ENCODE data around the gene MAGI2. TPM values are rescaled to one million over a fixed set of nuclear protein-coding genes. Genes with fewer than 3 reads are reported as not detected.

The MAGI2 gene
- total RNA-seq, 1 experiment from 2014 or later: 0.22 TPM

DNA sequence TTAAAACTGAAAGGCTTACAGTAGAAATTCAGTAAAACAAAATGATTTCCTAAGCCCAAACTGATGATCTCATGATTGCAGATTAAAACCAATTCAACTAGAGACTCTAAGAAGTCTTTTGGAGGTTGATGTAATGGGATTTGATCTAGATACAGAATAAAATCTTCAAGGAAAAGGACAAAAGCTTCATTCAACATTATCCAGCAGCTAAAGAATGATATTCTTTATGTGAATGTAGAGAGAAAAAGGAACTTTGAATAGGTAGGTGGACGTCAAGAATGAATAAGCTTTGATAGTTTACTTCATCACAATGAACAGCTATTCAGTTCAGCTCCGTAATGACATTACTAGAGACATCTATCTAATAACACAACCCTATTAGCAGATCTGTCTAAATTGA, 910.5 kb downstream of the MAGI2 start:
- Histone ChIP-seq H3K4me3 (replicated peaks in 1 of 2; ENCODE audit: low read depth in 1 of 2, low read length in 2 of 2) (no peak overlapping the region), H3K4me2 (ENCODE audit: low read length) (no peak overlapping the region), H3K79me2 (ENCODE audit: insufficient read depth, low read length) (no peaks in the 10 kb centered on the region), H3K27me3 (ENCODE audit: insufficient read depth, low read length) (no peaks in the 10 kb centered on the region), H3K9me3 (ENCODE audit: control insufficient read depth in 1 of 2, insufficient read depth in 1 of 2, low read depth in 1 of 2, low read length in 2 of 2) (no peaks in the 10 kb centered on the region), H3K36me3 (ENCODE audit: control insufficient read depth in 1 of 2, insufficient read depth in 2 of 2, low read length in 2 of 2) (no peaks in the 10 kb centered on the region), H3K9ac (ENCODE audit: low read length) (no peak overlapping the region), H4K20me1 (ENCODE audit: insufficient read depth) (no peaks in the 10 kb centered on the region), H3K27ac (ENCODE audit: low read depth, low read length) (no peak overlapping the region), H3K9me2 (ENCODE audit: insufficient read depth) (no peaks in the 10 kb centered on the region), H2AFZ (ENCODE audit: low read depth, low read length, poor library complexity, severe bottlenecking) (no peak overlapping the region), H3K4me1 (ENCODE audit: control insufficient read depth in 1 of 2, insufficient read depth in 2 of 2, low read length in 2 of 2) (no peaks in the 10 kb centered on the region)
- ATAC-seq (no peak), DNase-seq (ENCODE audit: low read depth, low spot score) (no peak)
- BruUV-seq (replicated peaks): no TSS peak
- RAD21 ChIA-PET (ENCODE audit: low non-redundant PET in 1 of 2, low total read pairs in 2 of 2, uncharacterized antibody in 2 of 2, unreplicated experiment in 2 of 2): no interaction called here
- POLR2A ChIA-PET: no interaction called here
- intact Hi-C loops (cut with micrococcal nuclease): no loop called here
- TF ChIP-seq ZNF274 (IDR thresholded peaks at IDR 0.05; ENCODE audit: low read depth, low read length): no peak
- no peak for TF ChIP-seq CEBPB (IDR thresholded peaks at IDR 0.05; ENCODE audit: low read depth)
- TF ChIP-seq, protein P1, sequence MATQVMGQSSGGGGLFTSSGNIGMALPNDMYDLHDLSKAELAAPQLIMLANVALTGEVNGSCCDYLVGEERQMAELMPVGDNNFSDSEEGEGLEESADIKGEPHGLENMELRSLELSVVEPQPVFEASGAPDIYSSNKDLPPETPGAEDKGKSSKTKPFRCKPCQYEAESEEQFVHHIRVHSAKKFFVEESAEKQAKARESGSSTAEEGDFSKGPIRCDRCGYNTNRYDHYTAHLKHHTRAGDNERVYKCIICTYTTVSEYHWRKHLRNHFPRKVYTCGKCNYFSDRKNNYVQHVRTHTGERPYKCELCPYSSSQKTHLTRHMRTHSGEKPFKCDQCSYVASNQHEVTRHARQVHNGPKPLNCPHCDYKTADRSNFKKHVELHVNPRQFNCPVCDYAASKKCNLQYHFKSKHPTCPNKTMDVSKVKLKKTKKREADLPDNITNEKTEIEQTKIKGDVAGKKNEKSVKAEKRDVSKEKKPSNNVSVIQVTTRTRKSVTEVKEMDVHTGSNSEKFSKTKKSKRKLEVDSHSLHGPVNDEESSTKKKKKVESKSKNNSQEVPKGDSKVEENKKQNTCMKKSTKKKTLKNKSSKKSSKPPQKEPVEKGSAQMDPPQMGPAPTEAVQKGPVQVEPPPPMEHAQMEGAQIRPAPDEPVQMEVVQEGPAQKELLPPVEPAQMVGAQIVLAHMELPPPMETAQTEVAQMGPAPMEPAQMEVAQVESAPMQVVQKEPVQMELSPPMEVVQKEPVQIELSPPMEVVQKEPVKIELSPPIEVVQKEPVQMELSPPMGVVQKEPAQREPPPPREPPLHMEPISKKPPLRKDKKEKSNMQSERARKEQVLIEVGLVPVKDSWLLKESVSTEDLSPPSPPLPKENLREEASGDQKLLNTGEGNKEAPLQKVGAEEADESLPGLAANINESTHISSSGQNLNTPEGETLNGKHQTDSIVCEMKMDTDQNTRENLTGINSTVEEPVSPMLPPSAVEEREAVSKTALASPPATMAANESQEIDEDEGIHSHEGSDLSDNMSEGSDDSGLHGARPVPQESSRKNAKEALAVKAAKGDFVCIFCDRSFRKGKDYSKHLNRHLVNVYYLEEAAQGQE (IDR thresholded peaks at IDR 0.05; ENCODE audit: low read depth): no peak
- TF ChIP-seq EGR1 (IDR thresholded peaks at IDR 0.05; ENCODE audit: low read depth): no peak
- no peak for TF ChIP-seq SP1 (IDR thresholded peaks at IDR 0.05; ENCODE audit: low read depth)
- no peak for TF ChIP-seq ZFX (IDR thresholded peaks at IDR 0.05)
- no peak for TF ChIP-seq SIN3A (IDR thresholded peaks at IDR 0.05; ENCODE audit: low read depth)
- no peak for TF ChIP-seq JUND (IDR thresholded peaks at IDR 0.05)
- TF ChIP-seq EZH2 (IDR thresholded peaks at IDR 0.05): no peak
- no peak for TF ChIP-seq TCF7L2 (IDR thresholded peaks at IDR 0.05; ENCODE audit: borderline replicate concordance, extremely low read depth, insufficient read depth, insufficient read length)
- no peak for TF ChIP-seq CBX3 (IDR thresholded peaks at IDR 0.05; ENCODE audit: low read depth)
- no peak for TF ChIP-seq ELF1 (IDR thresholded peaks at IDR 0.05; ENCODE audit: borderline replicate concordance, low read depth)
- no peak for TF ChIP-seq SRF (IDR thresholded peaks at IDR 0.05; ENCODE audit: low read depth)
- no peak for TF ChIP-seq FOSL1 (IDR thresholded peaks at IDR 0.05; ENCODE audit: low read depth)
- TF ChIP-seq, protein P2, sequence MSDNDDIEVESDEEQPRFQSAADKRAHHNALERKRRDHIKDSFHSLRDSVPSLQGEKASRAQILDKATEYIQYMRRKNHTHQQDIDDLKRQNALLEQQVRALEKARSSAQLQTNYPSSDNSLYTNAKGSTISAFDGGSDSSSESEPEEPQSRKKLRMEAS (IDR thresholded peaks at IDR 0.05): no peak
- no peak for TF ChIP-seq POLR2AphosphoS5 (IDR thresholded peaks at IDR 0.05; ENCODE audit: low read depth, low read length)
- no peak for TF ChIP-seq RAD21 (IDR thresholded peaks at IDR 0.05; ENCODE audit: low read depth)
- no peak for TF ChIP-seq YY1 (IDR thresholded peaks at IDR 0.05; ENCODE audit: extremely low read depth, insufficient replicate concordance, low read depth, low read length)
- CTCF ChIA-PET: no interaction called here
